HG03025 (cell line): ENCODE results near the gene TRPV3.
"Not testable (repeated sequence)": the region's sequence is repeated elsewhere in the genome, so short reads cannot be mapped to it uniquely, and the experiment has no call there.

Experiments used
- ATAC-seq: cut with Tn5 transposase; IDR thresholded peaks from one replicate; pipeline ENCODE4 v1.9.1; 2021; ENCODE audit warnings: mild to moderate bottlenecking, moderate library complexity; ENCODE audit not compliant: unreplicated experiment, low FRiP score

The TRPV3 gene

GRCh38 chr17:3482852-3483251, 74.8 kb downstream of the TRPV3 start:
- ATAC-seq = no peak

GRCh38 chr17:3479988-3480387, 77.6 kb downstream of the TRPV3 start:
- ATAC-seq = no peak

GRCh38 chr17:3475812-3476610, 81.6 kb downstream of the TRPV3 start, which contains the start of gene ASPA:
Gene ASPA, plus strand, starts transcription at chr17:3475997. Its CDS starts 163 bp downstream, at chr17:3476160.
- ATAC-seq = no peak

GRCh38 chr17:3475251-3475685, 82.3 kb downstream of the TRPV3 start:
- no peak for ATAC-seq

GRCh38 chr17:3474212-3474611, 83.4 kb downstream of the TRPV3 start:
- ATAC-seq = no peak

GRCh38 chr17:3472137-3472536, 85.5 kb downstream of the TRPV3 start:
- no peak for ATAC-seq

- ATAC-seq = no peak
Observed at GRCh38 chr17:3471599-3471998, 86.0 kb downstream of the TRPV3 start, which contains the start of gene SPATA22. Gene SPATA22, minus strand, starts transcription at chr17:3471819. Its CDS starts 2,494 bp downstream, at chr17:3469325.

- ATAC-seq = no peak
Observed at GRCh38 chr17:3469529-3469928, 88.1 kb downstream of the TRPV3 start.

GRCh38 chr17:3466355-3466754, 91.3 kb downstream of the TRPV3 start:
- not testable (repeated sequence) for ATAC-seq
